CD4-positive, alpha-beta T cell treated with Interleukin-6 at 100 ng/mL for 8 hours (primary cell): ENCODE results near the gene PPM1G.
A peak's percentile ranks its signal among the peaks of the same experiment; 100 is the strongest.

Source experiments
- DNase-seq: peaks from one replicate; pipeline ENCODE4 v3.0.0-alpha.2; 2020; ENCODE audit warnings: mixed read lengths, low spot score

PPM1G gene

DNA sequence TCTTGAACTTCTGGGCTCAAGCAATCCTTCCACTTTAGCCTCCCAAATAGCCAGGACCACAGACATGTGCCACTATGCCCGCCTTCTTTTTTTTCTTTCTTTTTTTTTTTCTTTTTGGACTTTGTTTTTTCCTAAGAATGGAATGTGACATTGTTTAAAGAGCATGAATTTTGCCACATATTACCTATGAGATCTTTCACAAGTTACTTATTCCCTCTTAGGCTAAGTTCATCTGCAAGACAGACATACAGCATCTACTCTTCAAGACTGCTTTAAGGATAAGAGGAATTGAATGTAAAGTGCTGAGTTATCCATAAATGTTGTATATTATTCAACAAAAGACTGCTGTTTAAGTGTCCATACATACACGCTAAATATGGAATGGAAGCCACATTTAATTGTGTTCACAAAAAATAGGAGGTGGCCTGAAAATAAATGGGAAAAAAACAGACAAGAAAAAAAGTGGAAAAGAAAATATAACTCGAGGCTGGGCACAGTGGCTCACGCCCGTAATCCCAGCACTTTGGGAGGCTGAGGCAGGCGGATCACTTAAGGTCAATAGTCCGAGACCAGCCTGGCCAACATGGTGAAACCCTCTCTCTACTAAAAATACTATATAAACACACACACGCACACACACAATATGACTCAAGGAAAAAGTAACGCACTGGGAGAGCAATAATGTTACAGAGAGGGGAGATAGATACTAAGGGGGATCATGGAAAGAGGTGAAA, 3.2 kb upstream of the PPM1G start:
- DNase-seq = no peak

DNA sequence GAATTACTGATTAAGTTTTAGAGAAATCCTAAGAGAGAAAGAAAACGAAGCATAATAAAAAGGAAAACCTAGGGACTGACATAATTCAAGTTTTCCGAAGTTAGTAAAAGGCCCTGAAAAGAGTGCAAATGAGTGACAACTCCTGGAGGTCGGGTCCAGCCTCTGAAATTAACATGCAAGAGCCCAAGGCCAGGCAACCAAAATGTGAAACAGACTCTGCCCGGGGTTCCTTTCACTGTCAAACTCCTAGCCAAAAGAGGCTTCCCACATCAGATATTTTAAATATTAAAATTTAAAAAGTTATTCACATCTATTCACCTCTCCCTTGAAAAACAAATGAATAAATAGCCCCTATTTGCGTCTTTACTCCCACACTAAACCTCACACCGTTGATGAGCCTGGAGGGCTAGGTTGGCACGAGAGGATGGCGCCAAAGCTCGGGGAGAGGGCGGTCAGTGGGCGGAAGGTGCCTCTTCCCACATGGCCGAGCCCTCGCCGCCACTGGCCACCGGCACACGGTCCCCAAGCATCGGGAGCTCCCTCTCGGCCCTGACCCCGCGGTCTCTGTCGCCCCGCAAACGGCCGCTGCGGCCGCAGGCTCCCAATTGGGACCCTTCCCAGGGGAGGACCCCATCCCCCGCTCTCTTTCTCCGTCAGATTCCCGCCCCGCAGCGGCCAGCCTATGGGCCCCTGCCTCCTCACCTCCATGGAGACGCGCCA, 630 bp downstream of the PPM1G start:
- DNase-seq = peak; percentile 1

DNA sequence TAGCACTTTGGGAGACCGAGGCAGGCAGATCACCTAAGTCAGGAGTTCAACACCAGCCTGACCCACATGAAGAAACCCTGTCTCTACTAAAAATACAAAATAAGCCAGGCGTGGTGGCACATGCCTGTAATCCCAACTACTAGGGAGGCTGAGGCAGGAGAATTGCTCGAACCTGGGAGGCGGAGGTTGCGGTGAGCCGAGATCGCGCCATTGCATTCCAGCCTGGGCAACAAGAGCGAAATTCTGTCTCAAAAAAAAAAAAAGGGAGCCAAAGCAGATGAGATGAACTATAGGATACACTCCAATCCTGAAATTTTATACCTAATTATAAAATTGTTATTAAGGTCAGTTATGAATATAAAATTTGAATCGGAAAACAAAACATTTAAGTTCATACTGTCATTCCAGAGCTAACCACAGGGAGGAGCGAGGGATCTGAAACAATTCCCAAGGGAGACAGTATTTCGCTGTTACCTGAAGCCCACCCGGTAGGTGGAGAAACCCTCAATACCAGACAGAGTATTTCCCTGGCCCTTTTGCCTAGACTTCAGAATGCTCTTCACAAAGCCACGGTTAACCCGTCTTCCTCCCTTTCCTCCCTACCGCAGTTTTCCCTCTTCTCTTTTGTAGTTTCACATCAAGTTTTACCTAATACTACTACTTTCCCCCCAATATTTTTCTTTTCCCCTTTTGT, 1.4 kb downstream of the PPM1G start:
- no peak for DNase-seq

DNA sequence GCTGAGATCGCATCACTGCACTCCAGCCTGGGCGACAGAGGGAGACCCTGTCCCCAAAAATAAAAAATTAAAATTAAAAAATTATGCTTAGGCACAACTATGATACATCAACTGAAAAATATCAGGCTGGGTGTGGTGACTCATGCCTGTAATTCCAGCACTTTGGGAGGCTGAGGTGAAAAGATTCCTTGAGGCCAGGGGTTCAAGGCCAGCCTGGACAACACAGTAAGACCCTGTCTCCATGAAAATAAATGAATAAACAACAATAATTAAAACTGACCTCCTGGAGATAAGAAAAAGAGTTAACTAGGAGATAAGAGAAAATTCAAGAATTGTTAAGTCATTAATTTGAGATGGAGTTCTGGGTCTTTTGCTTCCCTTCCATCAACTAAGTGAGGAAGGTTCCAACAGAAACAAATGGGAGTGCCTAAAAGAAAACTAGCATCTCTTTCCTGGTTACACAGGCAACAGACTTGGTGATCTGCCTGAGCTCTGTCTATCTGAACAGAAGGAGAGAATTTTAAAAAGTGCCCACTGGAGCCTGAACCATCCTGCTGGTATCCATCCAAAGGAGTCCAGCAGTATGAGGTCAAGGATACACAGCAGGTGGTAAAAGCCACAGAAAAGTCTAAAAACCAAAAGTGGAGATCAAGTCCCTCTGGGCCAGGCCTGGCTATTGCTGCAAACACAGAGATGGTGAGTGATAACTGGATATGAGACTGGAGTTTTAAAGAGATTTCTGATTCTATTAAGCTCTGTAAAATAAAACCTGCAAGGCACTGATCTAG, 8.8 kb downstream of the PPM1G start:
- DNase-seq = no peak

DNA sequence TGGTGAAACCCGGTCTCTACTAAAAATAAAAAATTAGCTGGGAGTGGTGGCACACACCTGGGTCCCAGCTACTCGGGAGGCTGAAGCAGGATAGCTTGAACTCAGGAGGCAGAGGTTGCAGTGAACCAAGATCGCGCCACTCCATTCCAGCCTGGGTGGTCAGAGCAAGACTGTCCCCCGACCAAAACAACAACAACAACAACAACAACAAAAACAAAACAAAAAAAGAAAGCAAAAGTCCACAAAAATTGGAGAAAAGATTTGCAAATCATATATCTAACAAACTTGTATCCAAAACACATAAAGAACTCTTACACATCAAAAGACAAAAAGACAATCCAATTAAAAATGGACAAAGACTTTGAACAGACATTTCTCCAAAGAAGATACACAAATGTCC, 10.4 kb downstream of the PPM1G start:
- DNase-seq = no peak

DNA sequence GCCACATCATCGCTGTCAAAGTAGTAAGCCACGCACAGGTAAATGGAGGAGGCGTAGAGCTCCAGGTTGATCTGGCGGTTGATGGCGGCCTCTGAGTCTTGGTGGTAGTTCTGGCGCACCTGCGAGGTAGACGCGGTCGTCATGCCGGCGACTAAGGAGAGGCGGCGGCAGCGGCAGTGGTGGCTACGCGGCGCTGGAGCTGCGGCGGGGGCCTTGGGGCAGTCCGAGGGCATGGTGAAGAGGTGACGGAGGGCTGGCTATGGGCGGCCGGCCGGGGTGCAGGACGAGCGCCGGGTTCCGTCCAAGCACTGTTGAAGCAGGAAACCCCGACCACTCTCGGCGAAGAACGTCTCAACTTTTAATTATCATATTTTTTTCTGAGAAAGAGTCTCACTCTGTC, 16.2 kb downstream of the PPM1G start:
- no peak for DNase-seq

DNA sequence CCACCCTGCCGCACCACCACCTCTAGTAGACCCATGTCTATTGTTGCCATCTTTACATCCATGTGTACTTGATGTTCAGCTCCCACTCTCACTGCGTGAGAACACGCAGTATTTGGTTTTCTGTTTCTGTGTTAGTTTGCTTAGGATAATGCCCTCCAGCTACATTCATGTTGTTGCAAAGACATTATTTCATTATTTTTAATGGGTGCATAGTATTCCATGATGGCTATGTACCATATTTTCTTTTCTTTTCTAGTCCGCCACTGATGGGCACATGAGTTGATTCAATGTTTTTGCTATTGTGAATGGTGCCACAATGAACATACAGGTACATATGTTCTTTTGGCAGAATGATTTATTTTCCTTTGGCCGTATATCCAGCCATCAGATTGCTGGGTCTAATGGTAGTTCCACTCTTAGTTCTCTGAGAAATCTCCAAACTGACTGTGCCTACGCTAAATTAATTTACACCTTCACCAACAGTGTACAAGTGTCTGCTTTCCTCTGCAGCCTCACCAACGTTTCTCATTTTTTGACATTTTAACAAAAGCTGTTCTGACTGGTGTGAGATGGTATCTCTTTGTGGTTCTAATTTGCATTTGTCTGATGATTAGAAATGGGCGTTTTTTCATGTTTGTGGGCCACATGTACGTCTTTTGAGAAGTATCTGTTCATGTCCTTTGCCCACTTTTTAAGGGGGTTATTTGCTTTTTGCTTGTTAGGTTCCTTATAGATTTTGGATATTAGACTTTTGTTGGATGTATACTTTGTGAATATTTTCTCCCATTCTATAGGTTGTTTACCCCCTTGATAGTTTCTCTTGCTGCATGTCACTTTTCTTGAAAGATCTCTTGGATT, 18.3 kb downstream of the PPM1G start:
- peak; percentile 29 for DNase-seq

DNA sequence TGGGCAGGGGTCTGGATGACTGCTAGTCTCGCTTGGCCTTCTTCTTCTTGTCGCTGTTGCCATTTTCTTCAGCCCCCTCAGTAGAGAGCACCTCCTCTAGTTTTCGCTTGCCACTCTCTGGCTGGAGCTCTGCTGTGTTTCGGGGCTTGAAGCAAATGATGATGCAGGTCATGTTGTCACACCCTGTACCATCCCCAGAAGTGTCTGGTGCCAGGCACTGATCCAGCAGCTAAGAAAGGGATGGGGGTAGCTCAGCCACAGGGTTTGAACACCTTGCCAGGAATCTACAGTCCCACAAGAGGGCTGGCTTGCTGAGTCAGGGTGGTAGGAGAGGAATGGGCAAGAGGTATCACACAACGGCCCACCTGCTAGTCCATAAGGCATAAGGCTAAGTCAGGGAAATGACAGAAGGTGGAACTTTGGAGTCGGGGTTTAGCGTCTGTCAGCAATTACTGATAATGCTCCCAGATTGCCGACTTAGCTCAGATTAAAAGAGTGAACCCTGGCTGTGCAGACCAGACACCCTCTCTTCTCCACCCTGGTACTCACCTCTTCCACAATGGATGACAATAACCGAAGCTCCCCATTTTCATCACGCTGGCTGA, 27.7 kb downstream of the PPM1G start:
- DNase-seq = no peak

DNA sequence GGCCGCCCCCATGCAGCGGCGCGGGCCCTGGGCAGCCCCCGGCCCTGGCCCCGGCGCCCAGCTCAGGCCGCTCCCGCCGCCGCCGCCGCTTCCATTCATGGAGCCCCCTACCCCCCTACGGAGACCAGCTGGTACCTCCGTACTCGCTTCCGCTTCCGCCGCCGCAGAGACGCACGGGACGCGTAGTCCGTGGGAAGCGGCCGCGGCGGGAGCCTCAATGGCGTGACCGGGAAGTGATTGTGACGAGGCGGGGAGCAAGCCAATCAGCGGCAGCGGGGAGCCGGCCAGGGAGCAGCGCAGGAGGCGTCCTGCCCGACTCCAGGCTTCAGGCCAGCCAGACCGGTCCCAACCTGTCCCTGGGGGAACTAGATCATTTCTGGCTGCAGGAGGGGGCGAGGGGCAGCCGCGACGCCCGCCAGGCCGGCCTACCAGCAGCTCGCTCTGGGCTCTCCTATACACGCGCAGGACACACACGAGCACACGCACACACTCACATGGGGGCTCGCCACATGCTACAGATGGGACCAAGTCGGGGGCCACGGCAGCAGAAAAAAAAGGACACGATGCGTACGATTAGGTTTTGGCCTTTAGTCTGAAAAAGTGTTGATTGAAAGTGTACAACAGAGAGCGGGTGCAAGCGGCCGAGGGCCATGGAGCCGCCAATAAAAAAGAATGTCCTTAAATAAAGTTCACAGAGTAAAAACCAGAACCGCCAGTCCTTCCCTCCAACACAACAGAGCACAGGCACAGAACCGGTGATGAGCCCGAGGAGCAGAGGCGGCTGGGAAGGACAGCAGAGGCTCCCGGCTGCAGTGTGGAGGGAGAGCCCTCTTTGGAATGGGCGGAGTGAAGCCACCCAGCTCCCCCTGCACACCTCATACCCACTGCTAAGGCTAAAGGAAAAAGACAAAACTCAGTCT, 28.5 kb downstream of the PPM1G start, which contains the start of gene ZNF513:
ZNF513 (minus strand) TSS at position 109 of the 920 bp plus-strand sequence. CDS start 208 bp downstream, outside the sequence.
- peak; percentile 86 for DNase-seq

DNA sequence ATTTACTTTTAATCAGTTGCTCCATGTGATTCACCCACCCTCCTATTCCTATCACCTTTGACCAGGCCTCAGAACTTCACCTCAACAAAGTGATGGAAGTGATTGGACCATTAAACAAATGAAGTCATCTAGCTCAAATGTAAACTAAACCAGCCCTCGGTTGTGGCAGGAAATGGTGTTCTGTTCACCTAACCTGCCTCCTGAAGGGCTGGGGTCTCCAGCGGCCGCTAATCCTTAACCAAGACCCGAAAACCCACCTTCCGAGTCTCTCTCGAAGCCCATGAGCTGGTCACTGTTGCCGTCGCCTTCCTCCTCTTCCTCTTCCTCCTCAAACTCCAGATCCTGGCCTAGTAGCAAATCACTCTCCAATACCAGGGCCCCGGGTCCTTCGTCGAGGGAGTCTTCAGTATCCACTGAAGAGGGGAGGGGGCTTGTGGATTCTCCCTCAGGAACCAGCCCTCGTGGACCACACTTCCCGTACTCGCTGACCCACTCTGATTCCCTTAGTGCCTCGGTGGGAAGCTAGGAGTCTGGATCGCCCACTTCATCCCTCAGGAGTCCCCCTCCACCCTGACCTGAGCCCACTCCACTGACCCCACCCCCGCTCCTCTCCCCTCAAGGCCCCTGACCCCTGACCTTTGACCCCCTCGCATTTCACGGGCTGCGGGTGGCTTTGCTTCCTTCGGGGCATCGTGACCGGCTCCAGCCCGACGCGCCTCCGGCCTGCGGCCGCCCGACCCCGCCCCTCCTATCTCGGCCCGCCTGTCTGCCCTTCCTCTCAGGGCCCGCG, 29.4 kb downstream of the PPM1G start:
- DNase-seq = no peak

DNA sequence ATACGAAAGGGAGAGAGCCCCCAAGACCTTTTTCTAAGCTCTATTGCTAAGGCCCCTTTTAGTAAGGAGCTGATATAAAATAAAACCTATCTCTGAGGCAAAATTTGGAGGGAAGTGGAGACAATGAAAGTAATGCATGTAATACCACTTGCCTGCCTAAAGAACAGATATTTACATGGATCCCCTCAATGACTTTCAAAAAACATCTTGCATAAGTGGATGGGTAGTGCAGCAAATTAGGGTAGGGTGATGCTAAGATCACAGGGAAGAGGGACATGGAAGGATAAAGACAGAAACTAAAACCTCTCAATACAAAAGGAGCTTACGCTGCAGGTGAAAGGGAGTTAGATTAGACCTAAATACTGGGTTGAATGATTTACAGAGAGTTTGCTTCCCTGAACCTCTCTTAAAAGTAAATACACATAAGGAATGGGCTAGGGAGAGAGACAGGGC, 30.0 kb downstream of the PPM1G start:
- no peak for DNase-seq

DNA sequence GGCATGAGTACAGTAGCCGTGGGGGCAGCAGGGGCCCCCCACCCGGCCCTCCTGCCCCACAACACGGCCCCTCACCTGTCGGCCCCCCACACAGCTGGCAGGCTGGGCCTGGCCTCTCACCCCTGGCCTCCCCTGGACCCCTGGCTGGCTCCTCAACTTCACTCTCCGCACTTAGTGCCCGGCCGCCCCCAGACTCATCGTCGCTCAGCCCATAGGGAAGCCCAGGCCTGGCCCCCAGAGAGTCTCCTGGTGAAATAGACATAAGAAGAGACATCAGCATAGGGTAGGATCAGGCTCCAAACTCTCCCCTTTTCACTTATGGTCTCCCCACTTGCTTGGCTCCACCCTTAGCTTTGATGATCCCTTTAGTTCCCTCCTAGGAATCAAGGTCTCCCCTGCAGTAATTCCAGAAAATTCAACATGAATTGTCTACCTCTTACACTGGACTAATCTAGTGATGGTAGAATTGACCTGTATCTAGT, 30.5 kb downstream of the PPM1G start:
- no peak for DNase-seq

DNA sequence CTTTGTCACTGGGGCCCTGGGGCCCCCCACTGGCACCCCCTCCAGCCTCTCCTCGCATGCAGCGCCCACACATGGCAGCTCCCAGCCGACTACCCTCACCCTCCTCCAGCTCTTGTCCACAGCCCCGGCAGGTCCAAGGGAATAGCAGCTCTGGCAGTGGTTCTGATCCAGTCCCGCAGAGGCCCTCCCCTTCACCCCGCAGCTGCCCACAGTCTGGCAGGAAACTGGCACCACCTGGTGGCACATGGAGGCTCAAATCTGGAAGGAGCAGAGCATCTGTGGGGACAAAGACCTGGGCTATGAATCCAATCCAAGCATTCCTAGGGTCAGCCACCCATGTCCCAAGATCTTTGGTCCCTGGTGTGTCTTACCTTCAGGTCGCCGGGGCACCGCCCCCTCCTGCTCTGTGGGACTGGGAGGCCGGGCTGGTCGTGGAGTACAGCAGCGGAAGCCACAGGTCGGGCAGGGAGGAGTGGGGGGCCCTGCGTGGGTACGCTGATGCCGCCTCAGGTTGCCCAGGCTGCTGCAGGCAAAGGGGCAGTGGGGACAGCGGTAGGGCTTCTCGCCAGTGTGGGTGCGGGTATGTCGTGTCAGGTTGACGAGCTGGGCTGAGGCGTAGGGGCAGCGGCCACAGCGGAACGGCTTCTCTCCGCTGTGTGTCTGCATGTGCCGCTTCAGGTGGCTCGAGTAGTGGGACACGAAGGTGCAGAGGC, 31.1 kb downstream of the PPM1G start:
- DNase-seq = no peak

DNA sequence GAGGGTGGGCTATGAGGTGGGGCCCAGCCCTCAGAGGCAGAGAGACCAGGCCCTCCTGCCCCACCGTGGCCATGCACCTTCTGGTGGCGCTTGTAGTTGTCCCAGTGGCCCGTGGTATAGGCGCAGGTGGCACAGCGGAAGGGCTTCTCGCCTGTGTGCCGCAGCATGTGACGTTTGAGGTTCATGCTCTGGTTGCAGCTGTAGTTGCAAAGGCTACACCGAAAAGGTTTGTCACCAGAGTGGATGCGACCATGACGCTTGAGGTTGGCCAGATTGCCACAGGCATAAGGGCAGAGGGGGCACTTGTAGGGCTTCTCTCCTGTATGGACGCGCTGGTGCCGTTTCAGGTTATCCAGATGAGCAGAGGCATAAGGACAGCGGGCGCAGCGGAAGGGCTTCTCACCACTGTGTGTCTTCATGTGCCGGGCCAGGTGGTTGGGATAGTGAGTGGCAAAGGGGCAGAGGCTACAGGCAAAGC, 31.7 kb downstream of the PPM1G start:
- no peak for DNase-seq

DNA sequence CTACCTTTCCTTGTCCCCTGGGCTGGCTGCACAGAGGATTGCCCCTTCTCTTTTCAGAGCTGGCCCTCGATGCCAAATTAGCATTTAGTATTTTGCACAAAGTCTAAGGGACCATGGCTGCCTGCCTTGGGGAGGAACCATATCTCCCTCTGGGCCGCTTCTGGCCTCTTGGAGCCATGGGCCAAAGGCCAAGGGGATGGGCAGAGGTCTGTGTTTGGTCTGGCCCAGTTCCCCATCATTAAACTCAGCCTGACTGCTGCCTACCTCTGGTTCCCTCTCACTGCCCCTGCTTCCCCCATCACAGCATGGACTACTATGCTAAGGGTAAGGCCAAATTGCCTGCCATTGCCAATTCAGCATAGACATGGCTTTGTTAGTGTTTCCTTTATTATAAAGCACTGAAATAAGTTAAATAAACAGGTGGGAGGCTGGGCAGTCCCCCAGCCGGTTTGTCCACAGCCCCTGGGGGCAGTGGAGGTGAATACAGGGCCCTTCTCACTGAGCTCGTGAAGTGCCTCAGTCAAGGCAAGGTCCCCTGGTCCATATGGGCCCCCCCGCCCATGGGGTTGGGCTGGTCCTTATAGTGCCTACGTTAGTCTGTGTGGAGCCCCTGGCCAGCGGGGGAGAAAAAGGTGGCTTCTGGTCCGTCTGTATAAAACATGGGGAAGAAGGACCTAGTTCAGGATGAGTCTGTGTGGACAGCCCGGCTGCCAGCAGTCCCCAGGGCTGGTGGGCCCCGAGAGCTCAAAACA, 32.3 kb downstream of the PPM1G start:
- DNase-seq = no peak

DNA sequence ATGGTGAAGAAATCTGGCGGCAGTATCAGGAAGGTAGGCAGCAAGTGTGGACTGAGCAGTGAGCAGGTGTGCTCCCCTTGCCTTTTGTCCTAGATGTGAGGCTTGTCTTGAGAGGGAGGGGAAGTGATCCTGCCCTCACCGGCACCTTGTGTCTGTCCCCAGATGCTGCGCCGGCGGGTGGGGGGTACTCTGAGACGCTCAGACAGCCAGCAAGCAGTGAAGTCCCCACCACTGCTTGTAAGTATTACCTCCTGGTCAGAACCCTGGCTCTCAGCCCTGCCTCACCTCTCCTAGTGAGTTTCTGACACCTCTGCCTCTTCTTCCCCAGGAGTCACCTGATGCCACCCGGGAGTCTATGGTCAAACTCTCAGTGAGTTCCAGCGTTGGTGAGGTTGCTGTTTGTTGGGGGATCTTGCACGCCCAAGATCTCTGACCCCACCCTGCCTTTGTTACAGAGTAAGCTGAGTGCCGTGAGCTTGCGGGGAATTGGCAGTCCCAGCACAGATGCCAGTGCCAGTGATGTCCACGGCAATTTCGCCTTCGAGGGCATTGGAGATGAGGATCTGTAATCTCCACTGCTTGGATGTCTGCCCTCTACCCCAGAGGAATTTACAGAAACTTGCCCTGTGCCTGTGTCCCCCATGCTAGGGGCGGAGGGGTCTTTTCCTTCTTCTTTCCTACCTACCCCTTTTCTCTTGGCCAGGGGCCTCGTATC, 33.1 kb downstream of the PPM1G start:
- DNase-seq = no peak
